ENCODE measurements around the gene OR6B2. TPM values are rescaled to one million over a fixed set of nuclear protein-coding genes. Genes with fewer than 3 reads are reported as not detected.

The OR6B2 gene
- total and polyA plus RNA-seq, 4 donors: not detected

DNA sequence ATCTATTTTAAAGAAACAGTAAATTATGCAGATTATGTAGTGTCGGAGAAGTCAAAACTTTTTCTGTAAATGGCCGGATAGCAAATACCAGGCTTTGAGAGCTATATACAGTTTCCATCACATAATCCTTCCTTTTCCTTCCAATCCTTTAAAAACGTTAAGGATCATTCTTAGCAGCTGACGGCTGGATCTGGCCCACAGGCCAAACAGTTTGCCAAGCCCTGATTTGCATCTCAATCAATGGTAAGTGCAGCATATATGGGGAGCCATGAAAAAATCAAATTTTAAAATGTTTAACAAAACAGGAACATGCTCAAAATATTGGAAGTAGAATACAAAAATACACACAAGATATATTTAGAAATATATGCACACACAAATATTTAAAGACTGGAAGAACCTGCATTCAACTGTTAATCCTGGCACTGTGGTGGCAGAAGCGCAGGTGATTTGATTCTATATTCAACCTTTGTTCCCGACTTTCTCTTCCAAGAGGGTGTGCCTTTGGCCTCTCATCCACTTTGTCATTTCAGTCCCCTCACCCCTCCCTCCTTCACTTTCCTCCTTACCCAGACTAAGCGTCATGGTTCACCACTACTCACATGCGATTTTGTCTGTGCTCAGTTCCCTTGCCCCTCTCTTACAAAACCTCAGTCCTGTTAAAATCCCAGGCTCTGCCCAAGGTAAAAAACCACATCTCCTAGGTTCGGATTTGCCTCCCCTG lies 32.4 kb downstream of the OR6B2 start:
- no peak overlapping the region for H3K27ac ChIP-seq (ENCODE audit: low read depth in 1 of 2, low read length in 2 of 2)
- no peaks in the 10 kb centered on the region for H3K9me3 ChIP-seq (ENCODE audit: control insufficient read depth in 4 of 4, low read length in 3 of 4)
- H3K36me3 ChIP-seq (ENCODE audit: control insufficient read depth in 4 of 4, insufficient read depth in 3 of 4, low read depth in 1 of 4, low read length in 3 of 4): peaks cover 11 to 43% (median 31%) of the 10 kb centered on the region in 4 donors
- H3K27me3 ChIP-seq (ENCODE audit: control insufficient read depth in 4 of 4, insufficient read depth in 4 of 4, low read length in 3 of 4): no peaks in the 10 kb centered on the region
- no peak overlapping the region for H3K4me3 ChIP-seq (ENCODE audit: low read depth in 1 of 3, low read length in 3 of 3)
- H3K9ac ChIP-seq (ENCODE audit: low read depth in 1 of 2, low read length in 2 of 2): no peak overlapping the region
- DNase-seq (ENCODE audit: low spot score): no peak
- TF ChIP-seq HNF4A (conservative IDR thresholded peaks at IDR 0.05) (no peak), NR2F2 (IDR thresholded peaks at IDR 0.05) (no peak), RXRA (IDR thresholded peaks at IDR 0.05) (no peak), RAD21 (IDR thresholded peaks at IDR 0.05) (no peak), GABPA (IDR thresholded peaks at IDR 0.05 in 1 of 2, conservative IDR thresholded peaks at IDR 0.05 in 1 of 2) (no peak), SP1 (IDR thresholded peaks at IDR 0.05) (no peak), JUND (IDR thresholded peaks at IDR 0.05) (no peak), FOXA2 (IDR thresholded peaks at IDR 0.05) (no peak), FOXA1 (IDR thresholded peaks at IDR 0.05) (no peak), YY1 (IDR thresholded peaks at IDR 0.05) (no peak), TAF1 (conservative IDR thresholded peaks at IDR 0.05) (no peak), HNF4G (IDR thresholded peaks at IDR 0.05) (no peak), EGR1 (IDR thresholded peaks at IDR 0.05; ENCODE audit: low read depth in 2 of 2) (no peak)
- TF ChIP-seq, protein P1, sequence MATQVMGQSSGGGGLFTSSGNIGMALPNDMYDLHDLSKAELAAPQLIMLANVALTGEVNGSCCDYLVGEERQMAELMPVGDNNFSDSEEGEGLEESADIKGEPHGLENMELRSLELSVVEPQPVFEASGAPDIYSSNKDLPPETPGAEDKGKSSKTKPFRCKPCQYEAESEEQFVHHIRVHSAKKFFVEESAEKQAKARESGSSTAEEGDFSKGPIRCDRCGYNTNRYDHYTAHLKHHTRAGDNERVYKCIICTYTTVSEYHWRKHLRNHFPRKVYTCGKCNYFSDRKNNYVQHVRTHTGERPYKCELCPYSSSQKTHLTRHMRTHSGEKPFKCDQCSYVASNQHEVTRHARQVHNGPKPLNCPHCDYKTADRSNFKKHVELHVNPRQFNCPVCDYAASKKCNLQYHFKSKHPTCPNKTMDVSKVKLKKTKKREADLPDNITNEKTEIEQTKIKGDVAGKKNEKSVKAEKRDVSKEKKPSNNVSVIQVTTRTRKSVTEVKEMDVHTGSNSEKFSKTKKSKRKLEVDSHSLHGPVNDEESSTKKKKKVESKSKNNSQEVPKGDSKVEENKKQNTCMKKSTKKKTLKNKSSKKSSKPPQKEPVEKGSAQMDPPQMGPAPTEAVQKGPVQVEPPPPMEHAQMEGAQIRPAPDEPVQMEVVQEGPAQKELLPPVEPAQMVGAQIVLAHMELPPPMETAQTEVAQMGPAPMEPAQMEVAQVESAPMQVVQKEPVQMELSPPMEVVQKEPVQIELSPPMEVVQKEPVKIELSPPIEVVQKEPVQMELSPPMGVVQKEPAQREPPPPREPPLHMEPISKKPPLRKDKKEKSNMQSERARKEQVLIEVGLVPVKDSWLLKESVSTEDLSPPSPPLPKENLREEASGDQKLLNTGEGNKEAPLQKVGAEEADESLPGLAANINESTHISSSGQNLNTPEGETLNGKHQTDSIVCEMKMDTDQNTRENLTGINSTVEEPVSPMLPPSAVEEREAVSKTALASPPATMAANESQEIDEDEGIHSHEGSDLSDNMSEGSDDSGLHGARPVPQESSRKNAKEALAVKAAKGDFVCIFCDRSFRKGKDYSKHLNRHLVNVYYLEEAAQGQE (IDR thresholded peaks at IDR 0.05): no peak
- TF ChIP-seq, protein P2, sequence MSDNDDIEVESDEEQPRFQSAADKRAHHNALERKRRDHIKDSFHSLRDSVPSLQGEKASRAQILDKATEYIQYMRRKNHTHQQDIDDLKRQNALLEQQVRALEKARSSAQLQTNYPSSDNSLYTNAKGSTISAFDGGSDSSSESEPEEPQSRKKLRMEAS (IDR thresholded peaks at IDR 0.05): no peak
- TF ChIP-seq, protein P3, sequence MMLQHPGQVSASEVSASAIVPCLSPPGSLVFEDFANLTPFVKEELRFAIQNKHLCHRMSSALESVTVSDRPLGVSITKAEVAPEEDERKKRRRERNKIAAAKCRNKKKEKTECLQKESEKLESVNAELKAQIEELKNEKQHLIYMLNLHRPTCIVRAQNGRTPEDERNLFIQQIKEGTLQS (IDR thresholded peaks at IDR 0.05): no peak
- TF ChIP-seq, protein P4, sequence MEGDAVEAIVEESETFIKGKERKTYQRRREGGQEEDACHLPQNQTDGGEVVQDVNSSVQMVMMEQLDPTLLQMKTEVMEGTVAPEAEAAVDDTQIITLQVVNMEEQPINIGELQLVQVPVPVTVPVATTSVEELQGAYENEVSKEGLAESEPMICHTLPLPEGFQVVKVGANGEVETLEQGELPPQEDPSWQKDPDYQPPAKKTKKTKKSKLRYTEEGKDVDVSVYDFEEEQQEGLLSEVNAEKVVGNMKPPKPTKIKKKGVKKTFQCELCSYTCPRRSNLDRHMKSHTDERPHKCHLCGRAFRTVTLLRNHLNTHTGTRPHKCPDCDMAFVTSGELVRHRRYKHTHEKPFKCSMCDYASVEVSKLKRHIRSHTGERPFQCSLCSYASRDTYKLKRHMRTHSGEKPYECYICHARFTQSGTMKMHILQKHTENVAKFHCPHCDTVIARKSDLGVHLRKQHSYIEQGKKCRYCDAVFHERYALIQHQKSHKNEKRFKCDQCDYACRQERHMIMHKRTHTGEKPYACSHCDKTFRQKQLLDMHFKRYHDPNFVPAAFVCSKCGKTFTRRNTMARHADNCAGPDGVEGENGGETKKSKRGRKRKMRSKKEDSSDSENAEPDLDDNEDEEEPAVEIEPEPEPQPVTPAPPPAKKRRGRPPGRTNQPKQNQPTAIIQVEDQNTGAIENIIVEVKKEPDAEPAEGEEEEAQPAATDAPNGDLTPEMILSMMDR (IDR thresholded peaks at IDR 0.05; ENCODE audit: low read depth, low read length, missing input control): no peak
- TF ChIP-seq, protein P5, sequence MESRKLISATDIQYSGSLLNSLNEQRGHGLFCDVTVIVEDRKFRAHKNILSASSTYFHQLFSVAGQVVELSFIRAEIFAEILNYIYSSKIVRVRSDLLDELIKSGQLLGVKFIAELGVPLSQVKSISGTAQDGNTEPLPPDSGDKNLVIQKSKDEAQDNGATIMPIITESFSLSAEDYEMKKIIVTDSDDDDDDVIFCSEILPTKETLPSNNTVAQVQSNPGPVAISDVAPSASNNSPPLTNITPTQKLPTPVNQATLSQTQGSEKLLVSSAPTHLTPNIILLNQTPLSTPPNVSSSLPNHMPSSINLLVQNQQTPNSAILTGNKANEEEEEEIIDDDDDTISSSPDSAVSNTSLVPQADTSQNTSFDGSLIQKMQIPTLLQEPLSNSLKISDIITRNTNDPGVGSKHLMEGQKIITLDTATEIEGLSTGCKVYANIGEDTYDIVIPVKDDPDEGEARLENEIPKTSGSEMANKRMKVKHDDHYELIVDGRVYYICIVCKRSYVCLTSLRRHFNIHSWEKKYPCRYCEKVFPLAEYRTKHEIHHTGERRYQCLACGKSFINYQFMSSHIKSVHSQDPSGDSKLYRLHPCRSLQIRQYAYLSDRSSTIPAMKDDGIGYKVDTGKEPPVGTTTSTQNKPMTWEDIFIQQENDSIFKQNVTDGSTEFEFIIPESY (IDR thresholded peaks at IDR 0.05): no peak
- no peaks in the 10 kb centered on the region for H3K4me1 ChIP-seq (ENCODE audit: control insufficient read depth in 4 of 4, insufficient read depth in 4 of 4, low read length in 3 of 4)
- WGBS: 78% methylated on average over 9 of the region's 9 CpGs

Measured in liver (tissue), 9 donors.